ENCODE measurements around the gene STAG2. TPM values are rescaled to one million over a fixed set of nuclear protein-coding genes. Genes with fewer than 3 reads are reported as not detected.

Gene STAG2
- total RNA-seq, 1 donor from 2014 or later: 132 TPM

DNA sequence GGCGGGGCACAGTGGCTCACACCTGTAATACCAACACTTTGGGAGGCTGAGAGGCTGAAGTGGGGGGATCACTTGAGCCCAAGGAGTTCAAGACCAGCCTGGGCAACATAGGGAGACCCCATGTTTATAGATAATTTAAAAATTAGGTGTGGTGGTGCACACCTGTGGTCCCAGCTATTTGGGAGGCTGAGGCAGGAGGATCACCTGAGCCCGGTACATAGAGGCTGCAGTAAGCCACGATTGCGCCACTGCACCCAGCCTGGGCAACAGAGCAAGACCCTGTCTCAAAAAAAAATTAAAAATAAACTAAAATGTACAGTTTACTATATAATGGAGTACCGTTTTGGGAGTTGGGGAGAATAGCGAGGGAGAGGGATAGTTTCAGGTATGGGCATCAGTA, 4.2 kb downstream of the STAG2 start:
- peaks cover 72% of the 10 kb centered on the region for H4K20me1 ChIP-seq (ENCODE audit: low read depth)
- no peak overlapping the region for H3K9ac ChIP-seq
- peaks cover 34% of the 10 kb centered on the region for H3K36me3 Mint-ChIP-seq
- peaks cover 5% of the 10 kb centered on the region for H3K27me3 Mint-ChIP-seq (ENCODE audit: insufficient read depth, low read depth)
- H3K4me1 ChIP-seq: peaks cover 10% of the 10 kb centered on the region
- no peak overlapping the region for H3K27ac ChIP-seq
- H3K9me3 Mint-ChIP-seq: peaks cover 29% of the 10 kb centered on the region
- DNase-seq (ENCODE audit: low spot score): no peak
- no peaks in the 10 kb centered on the region for H3K36me3 ChIP-seq
- TF ChIP-seq EZH2phosphoT487 (IDR thresholded peaks at IDR 0.05): no peak
- TF ChIP-seq, protein P1, sequence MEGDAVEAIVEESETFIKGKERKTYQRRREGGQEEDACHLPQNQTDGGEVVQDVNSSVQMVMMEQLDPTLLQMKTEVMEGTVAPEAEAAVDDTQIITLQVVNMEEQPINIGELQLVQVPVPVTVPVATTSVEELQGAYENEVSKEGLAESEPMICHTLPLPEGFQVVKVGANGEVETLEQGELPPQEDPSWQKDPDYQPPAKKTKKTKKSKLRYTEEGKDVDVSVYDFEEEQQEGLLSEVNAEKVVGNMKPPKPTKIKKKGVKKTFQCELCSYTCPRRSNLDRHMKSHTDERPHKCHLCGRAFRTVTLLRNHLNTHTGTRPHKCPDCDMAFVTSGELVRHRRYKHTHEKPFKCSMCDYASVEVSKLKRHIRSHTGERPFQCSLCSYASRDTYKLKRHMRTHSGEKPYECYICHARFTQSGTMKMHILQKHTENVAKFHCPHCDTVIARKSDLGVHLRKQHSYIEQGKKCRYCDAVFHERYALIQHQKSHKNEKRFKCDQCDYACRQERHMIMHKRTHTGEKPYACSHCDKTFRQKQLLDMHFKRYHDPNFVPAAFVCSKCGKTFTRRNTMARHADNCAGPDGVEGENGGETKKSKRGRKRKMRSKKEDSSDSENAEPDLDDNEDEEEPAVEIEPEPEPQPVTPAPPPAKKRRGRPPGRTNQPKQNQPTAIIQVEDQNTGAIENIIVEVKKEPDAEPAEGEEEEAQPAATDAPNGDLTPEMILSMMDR (IDR thresholded peaks at IDR 0.05): no peak
- no peak for TF ChIP-seq EZH2 (IDR thresholded peaks at IDR 0.05)
- H3K4me1 Mint-ChIP-seq: peaks cover 27% of the 10 kb centered on the region
- H3F3A ChIP-seq (ENCODE audit: low read depth): peaks cover 14% of the 10 kb centered on the region
- peaks cover 98% of the 10 kb centered on the region for H3K79me2 ChIP-seq (ENCODE audit: low read depth)
- no peak overlapping the region for H3K4me2 ChIP-seq
- H3K4me3 ChIP-seq: no peak overlapping the region
- no peak overlapping the region for H3K4me3 Mint-ChIP-seq
- H3K9me3 ChIP-seq (ENCODE audit: low read depth): peaks cover 3% of the 10 kb centered on the region
- H3K27me3 ChIP-seq: no peaks in the 10 kb centered on the region
- no peak overlapping the region for H3K27ac Mint-ChIP-seq
- no peak overlapping the region for H2AFZ ChIP-seq (replicated peaks)

- H2AFZ ChIP-seq (replicated peaks): no peak overlapping the region
- no peaks in the 10 kb centered on the region for H3K27me3 ChIP-seq
- TF ChIP-seq, protein P1 (IDR thresholded peaks at IDR 0.05): no peak
- no peak for TF ChIP-seq EZH2 (IDR thresholded peaks at IDR 0.05)
- no peak overlapping the region for H3K4me3 Mint-ChIP-seq
- peaks cover 3% of the 10 kb centered on the region for H3K9me3 ChIP-seq (ENCODE audit: low read depth)
- no peak overlapping the region for H3K27ac ChIP-seq
- no peak for DNase-seq (ENCODE audit: low spot score)
- peaks cover 31% of the 10 kb centered on the region for H3K4me1 Mint-ChIP-seq
- no peak overlapping the region for H3K9ac ChIP-seq
- H3K9me3 Mint-ChIP-seq: peaks cover 37% of the 10 kb centered on the region
- H3K36me3 Mint-ChIP-seq: peaks cover 43% of the 10 kb centered on the region
- H3K36me3 ChIP-seq: no peaks in the 10 kb centered on the region
- peaks cover 10% of the 10 kb centered on the region for H3K4me1 ChIP-seq
- H4K20me1 ChIP-seq (ENCODE audit: low read depth): peaks cover 77% of the 10 kb centered on the region
- H3F3A ChIP-seq (ENCODE audit: low read depth): peaks cover 4% of the 10 kb centered on the region
- H3K4me2 ChIP-seq: no peak overlapping the region
- no peaks in the 10 kb centered on the region for H3K27me3 Mint-ChIP-seq (ENCODE audit: insufficient read depth, low read depth)
- peaks cover 100% of the 10 kb centered on the region for H3K79me2 ChIP-seq (ENCODE audit: low read depth)
- no peak overlapping the region for H3K4me3 ChIP-seq
- no peak overlapping the region for H3K27ac Mint-ChIP-seq
Observed at GRCh38 chrX:123967497-123967896, 6.0 kb downstream of the STAG2 start.

DNA sequence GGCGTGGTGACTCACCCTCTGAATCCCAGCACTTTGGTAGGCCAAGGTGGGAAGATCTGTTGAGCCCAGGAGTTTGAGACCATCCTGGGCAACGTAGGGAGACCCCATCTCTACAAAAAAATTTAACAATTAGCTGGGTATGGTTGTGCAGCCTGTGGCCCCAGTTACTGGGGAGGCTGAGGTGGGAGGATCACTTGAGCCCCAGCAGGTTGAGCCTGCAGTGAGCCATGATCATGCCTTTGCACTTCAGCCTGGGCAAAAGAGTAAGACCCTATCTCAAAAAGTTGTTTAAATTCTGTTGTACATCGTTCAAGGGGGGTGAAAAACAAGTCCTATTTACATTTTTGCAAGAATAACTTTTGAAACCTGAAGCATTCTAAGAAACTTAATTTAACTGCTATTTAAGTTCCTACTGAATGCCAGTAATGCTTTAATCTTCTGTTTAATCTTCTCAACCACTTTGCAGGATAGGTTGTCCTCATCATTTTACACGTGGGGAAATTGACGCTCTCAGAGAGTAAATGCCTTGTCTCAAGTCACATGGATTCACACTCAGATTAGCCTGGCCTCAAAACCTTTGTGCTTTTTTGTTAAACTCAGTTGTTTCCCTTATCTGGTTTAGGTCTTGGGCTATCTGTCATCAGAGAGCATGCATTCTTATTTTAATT, 7.0 kb downstream of the STAG2 start:
- peaks cover 73% of the 10 kb centered on the region for H4K20me1 ChIP-seq (ENCODE audit: low read depth)
- no peak overlapping the region for H3K4me2 ChIP-seq
- no peak overlapping the region for H3K4me3 Mint-ChIP-seq
- no peak overlapping the region for H2AFZ ChIP-seq (replicated peaks)
- no peak overlapping the region for H3K27ac Mint-ChIP-seq
- H3K36me3 ChIP-seq: no peaks in the 10 kb centered on the region
- no peaks in the 10 kb centered on the region for H3K27me3 ChIP-seq
- H3K4me1 Mint-ChIP-seq: peaks cover 31% of the 10 kb centered on the region
- no peaks in the 10 kb centered on the region for H3F3A ChIP-seq (ENCODE audit: low read depth)
- H3K4me3 ChIP-seq: no peak overlapping the region
- H3K9me3 ChIP-seq (ENCODE audit: low read depth): peaks cover 3% of the 10 kb centered on the region
- H3K79me2 ChIP-seq (ENCODE audit: low read depth): peaks cover 100% of the 10 kb centered on the region
- TF ChIP-seq, protein P1 (IDR thresholded peaks at IDR 0.05): no peak
- no peak for TF ChIP-seq EZH2phosphoT487 (IDR thresholded peaks at IDR 0.05)
- peaks cover 10% of the 10 kb centered on the region for H3K4me1 ChIP-seq
- no peak overlapping the region for H3K27ac ChIP-seq
- H3K9me3 Mint-ChIP-seq: peaks cover 39% of the 10 kb centered on the region
- DNase-seq (ENCODE audit: low spot score): no peak
- H3K27me3 Mint-ChIP-seq (ENCODE audit: insufficient read depth, low read depth): no peaks in the 10 kb centered on the region
- H3K36me3 Mint-ChIP-seq: peaks cover 44% of the 10 kb centered on the region
- no peak overlapping the region for H3K9ac ChIP-seq

All from neural progenitor cell (in vitro differentiated cells).